K562 (cell line): ENCODE results near the gene NPAS3. TPM values are rescaled to one million over a fixed set of nuclear protein-coding genes. Genes with fewer than 3 reads are reported as not detected.

Experiments
- ATAC-seq: fragments of 200-7000 bp; cut with Tn5 transposase; 3 replicates; pipeline ENCODE4 v1.9.1; 2020; ENCODE audit warnings: moderate library complexity
- BruUV-seq: library from RNA; stranded (reverse); fragments of 400-500 nt; replicated peaks from 2 replicates; lab custom pipeline; 2021; lab: Mats Ljungman, UMichigan
- CTCF ChIA-PET: fragments of 300-600 bp; formaldehyde crosslinking; extraction: SDS; loops from one replicate; lab custom pipeline; 2021; ENCODE audit warnings: low intra/inter-chr PET ratio; lab: Yijun Ruan, JAX
- POLR2A ChIA-PET: fragments of 300-600, 350-650 bp; sonication (Branson Sonifier 250); formaldehyde crosslinking; extraction: SDS; loops from one replicate; lab custom pipeline; 2021; ENCODE audit warnings: antibody characterized with exemption, inconsistent platforms; lab: Yijun Ruan, JAX
- DNase-seq, 4 experiments: peaks; one replicate each; pipeline versions ENCODE4 v3.0.0 to v3.0.0-alpha.2; 2011 to 2018; ENCODE audit warnings: low spot score in 3 of 4, mixed read lengths in 3 of 4; ENCODE audit errors: extremely low read depth in 1 of 4
- FAIRE-seq: peaks from 2 replicates; lab custom pipeline; 2011; peaks lifted over from hg19 to GRCh38; lab: Jason Lieb, UNC
- H2AFZ ChIP-seq: 2 replicates; pipeline ENCODE4 v1.6.0; 2011; ENCODE audit warnings: low read depth, low read length, control low read depth, inconsistent platforms
- H3K27ac ChIP-seq: fragments of 200-600 bp; 3 replicates; pipeline ENCODE4 v1.8.0; 2011; ENCODE audit warnings: low read depth, mild to moderate bottlenecking, control low read depth, inconsistent platforms, low read length, moderate library complexity, mixed read lengths; ENCODE audit errors: extremely low read depth
- H3K27me3 ChIP-seq, 2 experiments: fragments of 300-600 bp in 1 of 2; 2 replicates in 1 of 2; 3 replicates in 1 of 2; pipeline versions ENCODE4 v1.6.0 to v1.8.0; 2011; ENCODE audit warnings: inconsistent platforms in 2 of 2, low read length in 2 of 2, mild to moderate bottlenecking in 1 of 2, mixed read lengths in 1 of 2, moderate library complexity in 1 of 2; ENCODE audit not compliant: control insufficient read depth in 2 of 2, insufficient read depth in 2 of 2
- H3K36me3 ChIP-seq: fragments of 300-600 bp; 3 replicates; pipeline ENCODE4 v1.8.0; 2011; ENCODE audit warnings: mild to moderate bottlenecking, low read length, inconsistent platforms; ENCODE audit not compliant: control insufficient read depth, insufficient read depth
- H3K4me1 ChIP-seq, 2 experiments: fragments of 200-600 bp in 1 of 2; replicated peaks in 1 of 2; 2 replicates in 1 of 2; 3 replicates in 1 of 2; pipeline versions ENCODE4 v1.5.1 to v1.8.0; 2011; ENCODE audit warnings: inconsistent platforms in 2 of 2, low read length in 2 of 2, mild to moderate bottlenecking in 1 of 2, mixed read lengths in 1 of 2, moderate library complexity in 1 of 2; ENCODE audit not compliant: control insufficient read depth in 2 of 2, insufficient read depth in 2 of 2
- H3K4me2 ChIP-seq: 2 replicates; pipeline ENCODE4 v1.6.1; 2011; ENCODE audit warnings: low read length, control low read depth, inconsistent platforms, mixed read lengths; ENCODE audit not compliant: insufficient read depth
- H3K4me3 ChIP-seq: fragments of 200-600 bp; sonication (generic), shearing (Covaris generic); 2 replicates; pipeline ENCODE4 v1.5.1; 2016; ENCODE audit warnings: control low read depth, inconsistent platforms
- H3K79me2 ChIP-seq: fragments of 200-600 bp; 3 replicates; pipeline ENCODE4 v1.8.0; 2011; ENCODE audit warnings: low read length, inconsistent platforms; ENCODE audit not compliant: control insufficient read depth, insufficient read depth
- H3K9ac ChIP-seq, 2 experiments: 2 replicates each; pipeline versions ENCODE4 v1.6.0 to v1.6.1; 2011; ENCODE audit warnings: low read depth in 2 of 2, low read length in 2 of 2, control low read depth in 1 of 2, inconsistent platforms in 1 of 2, mild to moderate bottlenecking in 1 of 2, mixed read lengths in 1 of 2; ENCODE audit not compliant: insufficient read depth in 1 of 2
- H3K9me1 ChIP-seq: one replicate; pipeline ENCODE4 v1.6.0; 2011; ENCODE audit warnings: inconsistent platforms, mild to moderate bottlenecking, low read length, moderate library complexity; ENCODE audit not compliant: control insufficient read depth, insufficient read depth
- H3K9me3 ChIP-seq: replicated peaks from 2 replicates; pipeline ENCODE4 v1.5.1; 2011; ENCODE audit warnings: low read depth, low read length, inconsistent platforms; ENCODE audit not compliant: control insufficient read depth, insufficient read depth
- H4K20me1 ChIP-seq: replicated peaks from 2 replicates; pipeline ENCODE4 v1.6.1; 2011; ENCODE audit warnings: low read length, inconsistent platforms, mixed read lengths; ENCODE audit not compliant: control insufficient read depth, insufficient read depth
- BACH1 ChIP-seq: fragments of 200-800 bp; sonication (Bioruptor generic); IDR thresholded peaks from 2 replicates; pipeline ENCODE4 v1.6.1; 2016; ENCODE audit warnings: missing genetic modification characterization, missing compliant biosample characterization
- CREBBP ChIP-seq: IDR thresholded peaks from one replicate; pipeline ENCODE4 v1.6.1; 2012; ENCODE audit warnings: low read depth, mild to moderate bottlenecking, control low read depth, inconsistent platforms, low read length
- GABPB2 ChIP-seq: fragments of 250-450 bp; sonication (Bioruptor Pico); conservative IDR thresholded peaks from 2 replicates; pipeline ENCODE4 v1.5.1; 2021; ENCODE audit warnings: mild to moderate bottlenecking
- HMG20B ChIP-seq: fragments of 250-450 bp; sonication (Bioruptor Pico); IDR thresholded peaks from 2 replicates; pipeline ENCODE4 v1.5.0; 2021; ENCODE audit warnings: mild to moderate bottlenecking
- NFATC3 ChIP-seq: fragments of 450-650 bp; IDR thresholded peaks from 2 replicates; pipeline ENCODE4 v1.6.1; 2017; ENCODE audit warnings: mild to moderate bottlenecking
- NFE2L1 ChIP-seq: fragments of 450-650 bp; IDR thresholded peaks from 2 replicates; pipeline ENCODE4 v1.6.1; 2016; ENCODE audit warnings: missing genetic modification characterization, low read depth, mild to moderate bottlenecking, missing compliant biosample characterization, moderate library complexity, borderline replicate concordance
- PATZ1 ChIP-seq: fragments of 250-450 bp; sonication (Bioruptor Pico); IDR thresholded peaks from 2 replicates; pipeline ENCODE4 v1.5.0; 2020; ENCODE audit warnings: mild to moderate bottlenecking, borderline replicate concordance
- SP1 ChIP-seq: sonication (generic); formaldehyde crosslinking; IDR thresholded peaks from 2 replicates; pipeline ENCODE4 v1.8.1; 2022; ENCODE audit warnings: mild to moderate bottlenecking, missing genetic modification reagents
- SRSF9 ChIP-seq: fragments of 200-400 bp; formaldehyde crosslinking; IDR thresholded peaks from 2 replicates; pipeline ENCODE4 v1.6.1; 2017; ENCODE audit warnings: low read depth, low read length, borderline replicate concordance
- TARDBP ChIP-seq: fragments of 450-650 bp; IDR thresholded peaks from 2 replicates; pipeline ENCODE4 v1.6.1; 2016
- THRA ChIP-seq: fragments of 450-650 bp; IDR thresholded peaks from 2 replicates; pipeline ENCODE4 v1.6.1; 2017; ENCODE audit warnings: mild to moderate bottlenecking, moderate library complexity
- ZBTB43 ChIP-seq: sonication (generic); formaldehyde crosslinking; IDR thresholded peaks from 2 replicates; pipeline ENCODE4 v1.8.0; 2023; ENCODE audit warnings: mild to moderate bottlenecking, missing genetic modification reagents
- ZNF133 ChIP-seq: fragments of 250-450 bp; sonication (Bioruptor Pico); IDR thresholded peaks from 2 replicates; pipeline ENCODE4 v1.4.0; 2020; ENCODE audit warnings: mild to moderate bottlenecking
- WGBS: fragments of 100-300 bp; shearing (Covaris generic); methylation state at CpG from one replicate; pipeline ENCODE4 v1.1.6; 2016; ENCODE audit warnings: low coverage, mixed read lengths; ENCODE audit not compliant: insufficient coverage; ENCODE audit errors: missing lambda C conversion rate; 5-methylcytosine and 5-hydroxymethylcytosine counted together
- in situ Hi-C: fragments of 300-500 bp; cut with MboI; formaldehyde crosslinking; loops from 4 replicates; pipeline ENCODE4 v1.15.0; 2018; ENCODE audit warnings: inconsistent platforms, mixed read lengths
- intact Hi-C: fragments of 100-400 bp; cut with micrococcal nuclease; formaldehyde crosslinking; loops from 2 replicates; pipeline ENCODE4 v1.14.2; 2022
- polyA plus RNA-seq, 8 experiments: library from polyadenylated mRNA; depleted of rRNA in 4 of 8; stranded (reverse) in 5 of 8; unstranded in 3 of 8; fragments of >200 nt; fragmentation: Nextera tagmentation in 2 of 8; fragmentation: Illumina TruSeq in 1 of 8; extraction: Ambion mirVana in 2 of 8; extraction: Trizol in 1 of 8; gene quantifications; 2 replicates each; pipeline versions ENCODE4 v1.2.1 to v1.2.3, GENCODE V29; 2011 to 2014; ENCODE audit warnings: inconsistent platforms in 1 of 8, missing spikeins in 1 of 8
- total RNA-seq, 7 experiments: library from RNA; depleted of rRNA in 6 of 7; stranded (reverse); fragments of >200 nt in 6 of 7; fragmentation: Illumina TruSeq in 2 of 7; extraction: Trizol in 2 of 7; gene quantifications; 2 replicates each; pipeline versions ENCODE4 v1.2.1 to v1.2.3, GENCODE V29; 2011 to 2021; ENCODE audit warnings: low replicate concordance in 1 of 7

Gene NPAS3
- total and polyA plus RNA-seq, 9 of the 15 experiments (the other 6 are each of a cell fraction or from before 2014, with no cell fraction given): 0.04 TPM; not detected in 8

- H3K27ac ChIP-seq: no peak overlapping the region
- no peak overlapping the region for H3K9ac ChIP-seq
- FAIRE-seq: no peak
- BruUV-seq: no TSS peak
- in situ Hi-C loops: no loop called here
- 17% methylated on average over 2 of the region's 2 CpGs for WGBS
- no peak overlapping the region for H3K4me3 ChIP-seq
- TF ChIP-seq SP1: no peak
- no peak for TF ChIP-seq CREBBP
- no peak for TF ChIP-seq SRSF9
- TF ChIP-seq THRA: no peak
- no peak for TF ChIP-seq NFATC3
- H3K9me1 ChIP-seq: no peaks in the 10 kb centered on the region
- no peak overlapping the region for H2AFZ ChIP-seq
- H3K9me3 ChIP-seq: no peaks in the 10 kb centered on the region
- H3K36me3 ChIP-seq: no peaks in the 10 kb centered on the region
- no peaks in the 10 kb centered on the region for H3K79me2 ChIP-seq
- no peaks in the 10 kb centered on the region for H3K27me3 ChIP-seq
- no peaks in the 10 kb centered on the region for H3K4me1 ChIP-seq
- ATAC-seq: no peak
- intact Hi-C loops: no loop called here
- POLR2A ChIA-PET: interaction anchor here (0.6 kb wide), 1 partner anchor 134 kb away, joined by 3 read pairs; no protein-coding TSS in a partner anchor
- CTCF ChIA-PET: no interaction called here
- H4K20me1 ChIP-seq: no peaks in the 10 kb centered on the region
- DNase-seq: no peak
- H3K4me2 ChIP-seq: no peak overlapping the region
Measured at GRCh38 chr14:33545696-33546095, 607.0 kb downstream of the NPAS3 start.

GRCh38 chr14:33548606-33549005 is 609.9 kb downstream of the NPAS3 start:
- H3K27ac ChIP-seq: no peak overlapping the region
- intact Hi-C loops: no loop called here
- TF ChIP-seq TARDBP: no peak
- no peak for TF ChIP-seq ZBTB43 (CRISPR knock-in tag)
- no peak for TF ChIP-seq GABPB2 (CRISPR knock-in tag)
- no peak for TF ChIP-seq BACH1
- no peak for TF ChIP-seq ZNF133 (CRISPR knock-in tag)
- no peak for TF ChIP-seq PATZ1 (CRISPR knock-in tag)
- TF ChIP-seq NFE2L1 (tag): no peak
- no peak for TF ChIP-seq HMG20B
- BruUV-seq: no TSS peak
- H3K79me2 ChIP-seq: no peaks in the 10 kb centered on the region
- no peaks in the 10 kb centered on the region for H3K36me3 ChIP-seq
- in situ Hi-C loops: no loop called here
- FAIRE-seq (no peak), DNase-seq (no peak), ATAC-seq (no peak)
- H2AFZ ChIP-seq: no peak overlapping the region
- H3K4me2 ChIP-seq: no peak overlapping the region
- ChIA-PET CTCF (no interaction called here), POLR2A (no interaction called here)
- H3K4me1 ChIP-seq: no peaks in the 10 kb centered on the region
- H3K4me3 ChIP-seq: no peak overlapping the region
- WGBS: 0% methylated on average over 1 of the region's 1 CpG
- H4K20me1 ChIP-seq: no peaks in the 10 kb centered on the region
- H3K9ac ChIP-seq: no peak overlapping the region
- H3K9me1 ChIP-seq: no peaks in the 10 kb centered on the region
- H3K27me3 ChIP-seq: no peaks in the 10 kb centered on the region
- no peaks in the 10 kb centered on the region for H3K9me3 ChIP-seq
